Activated CD4-positive, alpha-beta T cell treated with anti-CD3 and anti-CD28 coated beads for 4 hours (primary cell): ENCODE data around the gene HDX.
"Not testable (repeated sequence)": the region's sequence is repeated elsewhere in the genome, so short reads cannot be mapped to it uniquely, and the experiment has no call there.

Source experiments
- DNase-seq, 2 donors: peaks; one replicate each; pipeline ENCODE4 v3.0.0-alpha.2; 2020

Gene HDX

GRCh38 chrX:84336646-84337045 is 165.6 kb downstream of the HDX start:
- no peak for DNase-seq

GRCh38 chrX:84335121-84335520 is 167.1 kb downstream of the HDX start:
- no peak for DNase-seq

GRCh38 chrX:84322083-84322827 is 180.0 kb downstream of the HDX start:
- DNase-seq, result no peak

DNA sequence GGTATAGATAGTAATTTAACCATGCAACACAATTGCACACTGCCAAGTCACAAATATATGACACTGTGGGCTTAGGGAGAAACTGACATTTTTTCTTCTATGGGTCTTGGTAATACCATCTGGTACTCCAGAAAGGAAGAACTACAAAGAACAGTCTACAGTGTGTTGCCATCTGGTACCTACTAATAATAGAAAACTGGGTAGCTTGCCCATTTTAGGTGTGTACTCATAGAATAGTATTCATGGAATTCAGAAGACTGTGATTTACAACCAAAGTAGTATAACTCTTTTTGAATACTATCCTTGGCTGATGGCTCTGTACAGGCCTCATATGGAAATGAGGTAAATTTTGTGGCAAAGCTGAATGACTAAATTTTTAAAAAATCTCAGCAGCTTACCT is 181.6 kb downstream of the HDX start:
- DNase-seq, result no peak

GRCh38 chrX:84320023-84320422 is 182.2 kb downstream of the HDX start:
- no peak for DNase-seq

DNA sequence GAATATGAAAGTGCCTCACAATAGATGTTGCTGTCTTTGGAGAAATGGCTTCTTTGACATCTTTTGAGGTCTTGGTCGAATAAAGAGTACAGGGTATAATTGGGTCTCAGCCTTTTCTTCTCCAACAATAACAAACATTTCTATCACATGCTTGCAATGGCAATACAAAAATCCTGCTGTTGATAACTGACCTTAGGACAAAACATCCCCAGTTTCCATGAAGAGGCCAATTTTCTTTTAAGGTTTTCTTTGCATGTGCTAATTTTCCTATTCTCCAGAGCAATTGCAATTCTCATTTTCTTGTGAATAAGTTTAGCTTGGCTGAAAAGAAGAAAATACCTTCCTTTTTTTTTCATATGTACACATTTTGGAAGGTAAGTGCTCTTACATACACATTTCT is 183.6 kb downstream of the HDX start:
- DNase-seq, result no peak

- not testable (repeated sequence) for DNase-seq
Measured at GRCh38 chrX:84315946-84316345, 186.3 kb downstream of the HDX start.
